GM12865 (cell line): ENCODE data around the gene SSUH2.
A peak's percentile ranks its signal among the peaks of the same experiment; 100 is the strongest.

Experiments used
- DNase-seq: peaks from one replicate; pipeline ENCODE4 v3.0.0; 2010; ENCODE audit warnings: low read depth
- H3K4me3 ChIP-seq: 2 replicates; pipeline ENCODE4 v1.5.1; 2011; ENCODE audit warnings: mild to moderate bottlenecking, low read depth, low read length, control low read depth
- TF ChIP-seq, protein P1 (sequence below): IDR thresholded peaks from 2 replicates; pipeline ENCODE4 v1.5.1; 2011; ENCODE audit warnings: low read length, control low read depth, low read depth, inconsistent platforms; ENCODE audit not compliant: insufficient read depth; ENCODE audit errors: missing control alignments

Gene SSUH2

DNA sequence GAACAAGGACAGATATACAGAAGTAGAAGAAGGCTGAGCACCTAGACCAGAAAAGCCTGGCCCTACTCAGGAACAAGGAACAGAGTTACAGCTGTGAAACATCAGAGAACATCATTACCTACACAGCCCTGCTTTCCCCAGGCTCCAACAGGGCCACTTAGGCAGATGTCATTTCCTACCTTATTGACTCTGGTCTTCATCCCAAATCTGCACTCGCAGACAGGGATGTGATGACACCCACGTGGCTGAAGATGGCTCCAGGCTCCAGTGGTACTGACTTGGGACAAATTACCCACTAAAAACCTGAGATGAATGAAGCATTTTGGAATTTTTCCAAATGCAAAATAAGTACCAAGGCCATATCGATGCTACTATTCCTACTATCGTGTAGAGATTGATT, 18.0 kb upstream of the SSUH2 start:
- no peak overlapping the region for H3K4me3 ChIP-seq
- TF ChIP-seq, protein P1, sequence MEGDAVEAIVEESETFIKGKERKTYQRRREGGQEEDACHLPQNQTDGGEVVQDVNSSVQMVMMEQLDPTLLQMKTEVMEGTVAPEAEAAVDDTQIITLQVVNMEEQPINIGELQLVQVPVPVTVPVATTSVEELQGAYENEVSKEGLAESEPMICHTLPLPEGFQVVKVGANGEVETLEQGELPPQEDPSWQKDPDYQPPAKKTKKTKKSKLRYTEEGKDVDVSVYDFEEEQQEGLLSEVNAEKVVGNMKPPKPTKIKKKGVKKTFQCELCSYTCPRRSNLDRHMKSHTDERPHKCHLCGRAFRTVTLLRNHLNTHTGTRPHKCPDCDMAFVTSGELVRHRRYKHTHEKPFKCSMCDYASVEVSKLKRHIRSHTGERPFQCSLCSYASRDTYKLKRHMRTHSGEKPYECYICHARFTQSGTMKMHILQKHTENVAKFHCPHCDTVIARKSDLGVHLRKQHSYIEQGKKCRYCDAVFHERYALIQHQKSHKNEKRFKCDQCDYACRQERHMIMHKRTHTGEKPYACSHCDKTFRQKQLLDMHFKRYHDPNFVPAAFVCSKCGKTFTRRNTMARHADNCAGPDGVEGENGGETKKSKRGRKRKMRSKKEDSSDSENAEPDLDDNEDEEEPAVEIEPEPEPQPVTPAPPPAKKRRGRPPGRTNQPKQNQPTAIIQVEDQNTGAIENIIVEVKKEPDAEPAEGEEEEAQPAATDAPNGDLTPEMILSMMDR: no peak
- no peak for DNase-seq

DNA sequence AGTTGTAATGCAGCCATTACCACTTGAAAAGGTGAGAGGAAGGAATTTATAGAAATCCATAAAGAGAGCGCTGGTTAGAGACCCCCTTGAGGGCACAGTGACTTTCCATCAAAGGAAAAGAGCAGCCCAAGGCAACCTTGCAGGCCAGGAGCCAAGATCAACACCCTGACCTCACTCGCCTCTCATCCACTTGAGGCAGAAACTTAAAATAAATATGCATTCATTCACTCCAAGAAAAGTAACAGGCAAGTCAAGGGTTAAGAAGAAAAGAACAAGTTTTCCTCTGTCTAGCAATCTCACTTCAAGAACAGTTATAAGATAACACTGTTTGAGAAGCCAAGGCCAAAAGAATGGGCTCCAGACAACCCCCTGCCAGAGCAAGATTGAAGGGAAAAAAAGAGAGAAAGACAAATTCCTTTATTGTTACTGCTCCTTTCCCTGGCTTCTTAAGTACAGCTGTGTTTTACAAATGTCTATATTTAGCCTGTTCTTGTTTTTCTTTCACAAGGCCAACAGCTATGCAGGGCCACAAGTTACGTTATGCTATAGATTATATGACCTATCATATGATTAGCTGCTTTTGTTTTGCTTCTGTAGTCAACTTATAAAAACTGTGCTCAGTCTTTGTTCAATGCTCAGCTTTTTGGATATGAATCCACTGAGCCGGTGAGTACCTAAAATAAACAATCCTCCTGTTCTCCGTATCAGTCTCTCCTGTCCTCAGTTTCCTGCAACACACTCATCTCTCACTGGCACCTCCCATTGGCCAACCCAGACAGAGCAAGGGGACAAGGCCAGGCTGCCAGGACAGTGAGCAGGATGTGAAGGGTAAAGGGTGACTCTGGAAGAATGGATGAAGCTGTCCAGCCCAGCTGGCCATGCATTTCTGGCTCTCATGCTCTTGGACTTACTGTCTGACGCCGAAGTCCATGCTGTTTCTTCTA, 15.8 kb upstream of the SSUH2 start:
- H3K4me3 ChIP-seq: no peak overlapping the region
- TF ChIP-seq, protein P1: no peak
- DNase-seq: no peak

DNA sequence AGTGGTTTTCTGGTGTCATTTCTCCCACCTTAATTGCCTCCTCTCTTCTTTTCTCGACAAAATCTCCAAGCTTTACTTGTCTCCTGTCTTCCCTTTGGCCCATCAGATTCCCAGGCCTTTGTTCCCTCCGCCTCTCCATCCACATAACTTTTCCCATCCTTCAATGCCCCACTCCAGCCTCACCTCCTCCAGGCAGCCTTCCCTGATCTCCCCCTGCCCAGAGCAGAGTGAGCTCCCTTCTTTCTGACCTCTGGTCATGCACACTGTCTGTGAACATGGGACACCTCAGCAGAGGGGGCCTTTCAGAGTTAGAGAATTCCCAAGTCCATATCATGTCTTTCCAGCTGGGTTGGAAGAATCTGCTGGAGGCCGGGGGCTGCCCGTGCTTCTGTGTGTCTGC, 14.6 kb upstream of the SSUH2 start:
- TF ChIP-seq, protein P1: no peak
- no peak for DNase-seq
- H3K4me3 ChIP-seq: no peak overlapping the region

DNA sequence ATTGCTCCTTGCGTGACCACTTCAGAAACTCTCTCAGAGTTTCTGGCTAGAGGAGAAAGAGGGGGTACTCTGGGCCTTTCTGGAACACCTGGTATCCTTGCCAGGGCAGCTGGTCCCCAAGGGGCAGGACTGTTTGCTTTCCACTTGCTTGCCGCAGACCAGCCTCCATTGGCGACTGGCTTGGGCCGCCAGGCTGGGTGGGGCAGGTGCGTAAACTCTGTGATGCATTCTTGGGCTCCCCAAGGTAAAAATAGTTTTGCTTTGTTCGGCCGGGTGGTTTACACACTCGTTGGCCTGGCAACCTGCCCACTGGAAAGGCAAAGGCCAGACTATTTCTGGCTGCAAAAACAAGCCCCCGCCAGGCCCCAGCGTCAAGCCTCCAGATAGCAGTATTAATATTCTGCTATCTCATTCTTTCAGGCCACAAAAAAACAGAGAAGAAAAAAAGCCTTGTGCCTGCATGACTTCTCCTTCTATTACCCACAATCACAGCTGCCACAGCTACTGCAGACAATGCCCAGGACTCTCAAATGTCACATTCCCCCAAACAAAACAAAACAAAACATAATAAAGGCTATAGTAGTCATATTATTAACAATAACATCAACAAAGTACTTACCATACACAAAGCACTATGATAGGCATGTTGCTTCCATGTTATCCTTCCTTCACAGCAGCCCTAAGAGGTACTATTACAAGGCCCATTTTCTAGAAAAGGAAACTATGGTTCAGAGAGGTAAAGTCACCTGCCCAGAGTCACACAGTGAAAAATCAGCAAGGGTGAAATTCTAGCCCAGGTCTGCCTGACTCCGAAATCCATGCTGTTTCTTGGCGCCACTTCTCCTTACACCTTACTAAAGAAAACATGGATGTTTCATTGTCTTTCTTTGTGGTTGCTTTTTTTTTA, 14.0 kb upstream of the SSUH2 start:
- DNase-seq: peak; percentile 84
- H3K4me3 ChIP-seq: no peak overlapping the region
- TF ChIP-seq, protein P1: no peak

DNA sequence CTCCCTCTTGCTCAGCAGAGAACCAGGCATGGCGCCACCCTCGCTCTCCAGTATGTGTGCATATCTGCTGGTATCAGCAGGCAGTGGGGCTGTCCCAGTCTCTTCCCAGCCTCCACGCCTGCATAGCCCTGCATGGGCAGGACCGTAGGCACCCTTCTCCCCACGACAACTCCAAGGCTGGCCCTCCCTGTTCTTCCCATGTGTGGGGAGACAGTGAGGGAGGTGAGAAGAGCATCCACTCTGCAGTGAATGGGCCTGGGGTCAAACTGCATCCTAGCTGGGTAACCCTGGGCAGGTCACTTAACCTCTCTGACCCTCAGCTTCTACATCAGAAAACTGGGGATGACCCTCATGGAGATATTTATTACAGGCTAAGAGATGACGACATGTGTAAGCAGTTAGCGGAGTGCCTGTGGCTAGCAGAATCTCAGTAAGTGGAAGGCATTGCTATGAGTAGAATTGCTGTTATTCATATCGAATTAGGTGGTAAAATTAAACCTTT, 13.3 kb upstream of the SSUH2 start:
- no peak overlapping the region for H3K4me3 ChIP-seq
- no peak for DNase-seq
- TF ChIP-seq, protein P1: no peak

DNA sequence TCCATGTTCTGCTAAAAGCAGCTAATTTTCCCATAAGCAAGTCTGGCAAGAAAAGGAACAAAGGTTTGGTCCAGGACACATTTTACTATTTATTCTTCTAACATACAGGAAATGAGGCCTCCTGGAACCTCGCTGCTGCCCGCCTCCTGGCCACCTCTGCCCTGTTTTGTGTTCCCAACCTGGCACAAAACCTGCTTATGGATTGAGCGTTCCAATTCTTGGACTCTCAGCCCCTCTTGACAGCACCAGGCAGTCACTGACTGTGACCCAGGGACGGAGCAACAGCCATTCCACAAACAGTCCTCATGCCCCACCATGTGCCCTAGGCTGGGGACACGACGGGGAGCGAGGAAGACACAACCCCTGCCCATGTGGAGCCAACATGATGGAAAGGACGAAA, 11.6 kb upstream of the SSUH2 start:
- DNase-seq: no peak
- TF ChIP-seq, protein P1: no peak
- H3K4me3 ChIP-seq: no peak overlapping the region
